ENCODE data around the gene NCOR2. TPM values are rescaled to one million over a fixed set of nuclear protein-coding genes. Genes with fewer than 3 reads are reported as not detected.

The NCOR2 gene
- total and polyA plus RNA-seq, 10 of the 15 experiments (the other 5 are each of a cell fraction or from before 2014, with no cell fraction given), result 0.43 to 179 (median 14.9) TPM

DNA sequence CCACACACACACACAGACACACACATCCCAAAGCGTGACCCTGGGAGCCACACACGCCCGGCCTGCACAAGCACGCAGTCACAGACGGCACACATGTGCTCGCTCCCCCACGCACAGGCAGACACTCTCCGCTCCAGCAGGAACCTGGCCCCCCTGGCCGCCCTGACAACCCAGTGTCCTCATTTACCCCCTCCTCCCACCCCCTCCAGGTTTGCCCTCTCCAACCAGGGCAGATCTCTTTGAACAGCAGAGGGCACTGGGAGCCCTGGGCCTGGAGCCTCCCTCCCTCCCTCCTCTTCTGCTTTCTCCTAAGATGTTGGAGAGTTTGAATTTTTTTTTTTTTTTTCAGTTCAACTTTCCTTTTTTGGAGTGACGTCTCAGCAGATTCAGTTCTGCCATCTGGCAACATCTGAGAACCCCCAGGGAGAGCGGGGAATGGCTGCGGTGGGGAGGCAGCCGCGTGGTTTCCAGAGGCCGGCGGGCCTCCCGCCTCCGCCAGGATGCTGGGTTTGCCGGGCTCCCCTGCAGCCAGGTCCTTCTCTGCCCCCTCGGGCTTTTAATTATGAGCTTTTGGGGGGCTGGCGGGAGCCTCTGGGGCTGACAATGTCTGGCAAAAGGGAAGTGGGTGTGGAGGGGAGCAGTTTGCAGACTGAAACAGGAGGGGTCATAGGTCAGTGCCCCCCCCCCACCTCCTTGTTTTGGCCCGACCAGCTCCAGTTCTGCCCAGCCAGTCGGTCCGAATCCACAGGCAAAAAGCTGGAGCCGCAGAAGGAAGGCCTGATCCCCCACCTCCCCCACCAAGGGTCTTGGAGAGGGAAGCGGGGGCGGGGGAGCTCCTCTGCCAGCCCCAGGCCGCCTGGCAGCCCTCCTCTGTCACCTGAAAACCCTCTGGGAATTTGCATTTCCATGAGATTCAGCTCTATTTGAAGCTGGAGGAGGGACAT, 1.3 kb upstream of the NCOR2 start:
- SMC1A ChIA-PET (ENCODE audit: uncharacterized antibody, unreplicated experiment), result interaction anchor here (1.2 kb wide), 2 partner anchors 25 to 198 kb away, joined by 3 to 6 read pairs; no protein-coding TSS in a partner anchor
- H3K27me3 ChIP-seq (replicated peaks in 1 of 2; ENCODE audit: control insufficient read depth in 2 of 2, insufficient read depth in 2 of 2, low read length in 1 of 2), result no peaks in the 10 kb centered on the region
- peak overlapping the region; percentile 70 for H3K9ac ChIP-seq (ENCODE audit: control insufficient read depth, insufficient read depth, low read length)
- peak overlapping the region; percentile 97 for H3K4me2 ChIP-seq (ENCODE audit: control insufficient read depth, insufficient read depth)
- POLR2A ChIA-PET, result interaction anchor here (0.7 to 4.6 kb wide), 5 partner anchors 17 to 209 kb away, joined by 3 to 31 read pairs (median 3); no protein-coding TSS in a partner anchor
- ATAC-seq (peak; percentile 31), FAIRE-seq (peak; percentile 72), DNase-seq (ENCODE audit: low read depth, low spot score) (peak; percentile 53)
- peak overlapping the region; percentile 29; the same call in 1 of the 2 replicates for H2AFZ ChIP-seq (ENCODE audit: control insufficient read depth, low read depth, low read length)
- peaks cover 36% of the 10 kb centered on the region for H3K79me2 ChIP-seq (ENCODE audit: control insufficient read depth, insufficient read depth, low read length)
- CTCF ChIA-PET, result interaction anchor here (0.6 to 1.3 kb wide), 6 partner anchors 21 to 205 kb away, joined by 3 to 6 read pairs (median 3); no protein-coding TSS in a partner anchor
- in situ Hi-C loops (cut with MboI), result no loop called here
- RAD21 ChIA-PET (ENCODE audit: unreplicated experiment), result interaction anchor here (0.6 to 0.8 kb wide), 2 partner anchors 180 to 194 kb away, joined by 3 read pairs; no protein-coding TSS in a partner anchor
- 13% methylated on average over 21 of the region's 28 CpGs for WGBS (ENCODE audit: insufficient coverage, insufficient replicate concordance, low lambda C conversion rate, missing lambda C conversion rate)
- no peaks in the 10 kb centered on the region for H3K36me3 ChIP-seq (ENCODE audit: control insufficient read depth in 2 of 2, insufficient read depth in 2 of 2, low read length in 1 of 2)
- intact Hi-C loops (cut with micrococcal nuclease; ENCODE audit: unreplicated experiment), result loop anchor here (1.0 to 10.0 kb wide), 5 partner anchors 86 to 346 kb away; partner anchors contain the start of gene UBC
- no peaks in the 10 kb centered on the region for H4K20me1 ChIP-seq (ENCODE audit: control insufficient read depth, insufficient read depth)
- peak overlapping the region; percentile 82 for H3K27ac ChIP-seq (ENCODE audit: control insufficient read depth, insufficient read depth)
- H3K4me3 ChIP-seq, result peak overlapping the region; percentile 95; the same call in 1 of the 2 replicates
- BruUV-seq (replicated peaks), result no TSS peak
- H3K9me3 ChIP-seq (replicated peaks; ENCODE audit: control insufficient read depth, insufficient read depth, low read length), result no peaks in the 10 kb centered on the region
- peaks cover 16% of the 10 kb centered on the region for H3K4me1 ChIP-seq (ENCODE audit: control insufficient read depth, insufficient read depth, low read length)
- no peak for TF ChIP-seq GABPA (IDR thresholded peaks at IDR 0.05; ENCODE audit: low read depth)
- TF ChIP-seq, protein P1, sequence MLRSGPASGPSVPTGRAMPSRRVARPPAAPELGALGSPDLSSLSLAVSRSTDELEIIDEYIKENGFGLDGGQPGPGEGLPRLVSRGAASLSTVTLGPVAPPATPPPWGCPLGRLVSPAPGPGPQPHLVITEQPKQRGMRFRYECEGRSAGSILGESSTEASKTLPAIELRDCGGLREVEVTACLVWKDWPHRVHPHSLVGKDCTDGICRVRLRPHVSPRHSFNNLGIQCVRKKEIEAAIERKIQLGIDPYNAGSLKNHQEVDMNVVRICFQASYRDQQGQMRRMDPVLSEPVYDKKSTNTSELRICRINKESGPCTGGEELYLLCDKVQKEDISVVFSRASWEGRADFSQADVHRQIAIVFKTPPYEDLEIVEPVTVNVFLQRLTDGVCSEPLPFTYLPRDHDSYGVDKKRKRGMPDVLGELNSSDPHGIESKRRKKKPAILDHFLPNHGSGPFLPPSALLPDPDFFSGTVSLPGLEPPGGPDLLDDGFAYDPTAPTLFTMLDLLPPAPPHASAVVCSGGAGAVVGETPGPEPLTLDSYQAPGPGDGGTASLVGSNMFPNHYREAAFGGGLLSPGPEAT (IDR thresholded peaks at IDR 0.05; ENCODE audit: low read depth), result peak; percentile 73
- peak in 1 of 2 experiments; percentile 68; a peak in 2 of 3 replicates for TF ChIP-seq EGR1 (IDR thresholded peaks at IDR 0.05; ENCODE audit: borderline replicate concordance in 1 of 2, low read depth in 2 of 2, low read length in 2 of 2)
- TF ChIP-seq EED (IDR thresholded peaks at IDR 0.05; ENCODE audit: low read depth), result peak; percentile 90
- TF ChIP-seq SMAD1 (IDR thresholded peaks at IDR 0.05; ENCODE audit: low read depth, partially characterized antibody), result no peak
- no peak for TF ChIP-seq IRF4 (IDR thresholded peaks at IDR 0.05; ENCODE audit: low read depth, low read length)
- TF ChIP-seq, protein P2, sequence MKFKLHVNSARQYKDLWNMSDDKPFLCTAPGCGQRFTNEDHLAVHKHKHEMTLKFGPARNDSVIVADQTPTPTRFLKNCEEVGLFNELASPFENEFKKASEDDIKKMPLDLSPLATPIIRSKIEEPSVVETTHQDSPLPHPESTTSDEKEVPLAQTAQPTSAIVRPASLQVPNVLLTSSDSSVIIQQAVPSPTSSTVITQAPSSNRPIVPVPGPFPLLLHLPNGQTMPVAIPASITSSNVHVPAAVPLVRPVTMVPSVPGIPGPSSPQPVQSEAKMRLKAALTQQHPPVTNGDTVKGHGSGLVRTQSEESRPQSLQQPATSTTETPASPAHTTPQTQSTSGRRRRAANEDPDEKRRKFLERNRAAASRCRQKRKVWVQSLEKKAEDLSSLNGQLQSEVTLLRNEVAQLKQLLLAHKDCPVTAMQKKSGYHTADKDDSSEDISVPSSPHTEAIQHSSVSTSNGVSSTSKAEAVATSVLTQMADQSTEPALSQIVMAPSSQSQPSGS (IDR thresholded peaks at IDR 0.05; ENCODE audit: low read length), result no peak
- TF ChIP-seq DPF2 (IDR thresholded peaks at IDR 0.05), result peak; percentile 64
- peak; percentile 48 to 65; a peak in 1 of 4 replicates for TF ChIP-seq EP300 (IDR thresholded peaks at IDR 0.05; ENCODE audit: borderline replicate concordance in 1 of 2, control insufficient read depth in 1 of 2, low read depth in 2 of 2, low read length in 2 of 2)
- TF ChIP-seq ZNF384 (IDR thresholded peaks at IDR 0.05; ENCODE audit: borderline replicate concordance, low read depth, low read length), result peak; percentile 93
- TF ChIP-seq, protein P3, sequence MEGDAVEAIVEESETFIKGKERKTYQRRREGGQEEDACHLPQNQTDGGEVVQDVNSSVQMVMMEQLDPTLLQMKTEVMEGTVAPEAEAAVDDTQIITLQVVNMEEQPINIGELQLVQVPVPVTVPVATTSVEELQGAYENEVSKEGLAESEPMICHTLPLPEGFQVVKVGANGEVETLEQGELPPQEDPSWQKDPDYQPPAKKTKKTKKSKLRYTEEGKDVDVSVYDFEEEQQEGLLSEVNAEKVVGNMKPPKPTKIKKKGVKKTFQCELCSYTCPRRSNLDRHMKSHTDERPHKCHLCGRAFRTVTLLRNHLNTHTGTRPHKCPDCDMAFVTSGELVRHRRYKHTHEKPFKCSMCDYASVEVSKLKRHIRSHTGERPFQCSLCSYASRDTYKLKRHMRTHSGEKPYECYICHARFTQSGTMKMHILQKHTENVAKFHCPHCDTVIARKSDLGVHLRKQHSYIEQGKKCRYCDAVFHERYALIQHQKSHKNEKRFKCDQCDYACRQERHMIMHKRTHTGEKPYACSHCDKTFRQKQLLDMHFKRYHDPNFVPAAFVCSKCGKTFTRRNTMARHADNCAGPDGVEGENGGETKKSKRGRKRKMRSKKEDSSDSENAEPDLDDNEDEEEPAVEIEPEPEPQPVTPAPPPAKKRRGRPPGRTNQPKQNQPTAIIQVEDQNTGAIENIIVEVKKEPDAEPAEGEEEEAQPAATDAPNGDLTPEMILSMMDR (IDR thresholded peaks at IDR 0.05 in 2 of 3, conservative IDR thresholded peaks at IDR 0.05 in 1 of 3; ENCODE audit: control insufficient read depth in 2 of 3, extremely low read depth in 1 of 3, insufficient read depth in 1 of 3, low read depth in 3 of 3, low read length in 3 of 3), result peak in 2 of 3 experiments; percentile 45 to 46; a peak in 3 of 6 replicates
- peak; percentile 28 for TF ChIP-seq MYC (IDR thresholded peaks at IDR 0.05; ENCODE audit: insufficient read depth, insufficient read length, insufficient replicate concordance, low read length, severe bottlenecking)
- no peak for TF ChIP-seq RELA (IDR thresholded peaks at IDR 0.05; ENCODE audit: borderline replicate concordance, partially characterized antibody)
- TF ChIP-seq CHD2 (IDR thresholded peaks at IDR 0.05; ENCODE audit: borderline replicate concordance, low read depth, low read length), result 0 out of 2 replicates have a peak, but pooled peaks have one; percentile 17
- no peak for TF ChIP-seq TARDBP (IDR thresholded peaks at IDR 0.05; ENCODE audit: borderline replicate concordance)
- no peak for TF ChIP-seq ZBED1 (IDR thresholded peaks at IDR 0.05; ENCODE audit: borderline replicate concordance)
